Left ventricle myocardium inferior (tissue), 1 donor: ENCODE measurements around the gene ALDH1A1. TPM values are rescaled to one million over a fixed set of nuclear protein-coding genes. Genes with fewer than 3 reads are reported as not detected.

ENCODE experiments used
- DNase-seq: peaks from one replicate; pipeline ENCODE4 v3.0.0-alpha.2; 2020
- H3K27ac ChIP-seq: fragments of 200-600 bp; replicated peaks from 2 replicates; pipeline ENCODE4 v1.8.0; 2021
- H3K27me3 ChIP-seq: fragments of 200-600 bp; 2 replicates; pipeline ENCODE4 v1.8.0; 2021; ENCODE audit warnings: low read depth
- H3K36me3 ChIP-seq: fragments of 200-600 bp; 2 replicates; pipeline ENCODE4 v1.8.0; 2021
- H3K4me1 ChIP-seq: fragments of 200-600 bp; 2 replicates; pipeline ENCODE4 v1.8.0; 2021
- H3K4me3 ChIP-seq: fragments of 200-600 bp; 2 replicates; pipeline ENCODE4 v1.8.0; 2021; ENCODE audit warnings: mild to moderate bottlenecking, moderate library complexity
- H3K9me3 ChIP-seq: fragments of 200-600 bp; replicated peaks from 2 replicates; pipeline ENCODE4 v1.8.0; 2021
- CTCF ChIP-seq: fragments of 200-600 bp; IDR thresholded peaks from 2 replicates; pipeline ENCODE4 v1.8.0; 2021; ENCODE audit warnings: antibody characterized with exemption, mild to moderate bottlenecking, borderline replicate concordance
- intact Hi-C: fragments of 100-400 bp; cut with micrococcal nuclease; formaldehyde crosslinking; loops from one replicate; pipeline ENCODE4 v1.11.0; 2022
- total RNA-seq: library from RNA; stranded (reverse); fragmentation: NEBNext Ultra II Directional; extraction: Animal tissue kit (Norgen Biotek cat#: 25700); gene quantifications from one replicate; pipeline ENCODE4 v1.2.1, GENCODE V29; 2021
- donor health status: DM: no; HTN: yes; CAD: no; lungs with severe emphysema.

ALDH1A1 gene
- total RNA-seq, 1 donor from 2014 or later, result 20.7 TPM

GRCh38 chr9:72924154-72924790, 28.6 kb downstream of the ALDH1A1 start:
- Histone ChIP-seq H3K9me3 (no peaks in the 10 kb centered on the region), H3K4me3 (no peak overlapping the region), H3K27ac (no peak overlapping the region), H3K4me1 (no peaks in the 10 kb centered on the region), H3K36me3 (no peaks in the 10 kb centered on the region), H3K27me3 (no peaks in the 10 kb centered on the region)
- intact Hi-C loops, result no loop called here
- TF ChIP-seq CTCF, result no peak
- DNase-seq, result no peak

DNA sequence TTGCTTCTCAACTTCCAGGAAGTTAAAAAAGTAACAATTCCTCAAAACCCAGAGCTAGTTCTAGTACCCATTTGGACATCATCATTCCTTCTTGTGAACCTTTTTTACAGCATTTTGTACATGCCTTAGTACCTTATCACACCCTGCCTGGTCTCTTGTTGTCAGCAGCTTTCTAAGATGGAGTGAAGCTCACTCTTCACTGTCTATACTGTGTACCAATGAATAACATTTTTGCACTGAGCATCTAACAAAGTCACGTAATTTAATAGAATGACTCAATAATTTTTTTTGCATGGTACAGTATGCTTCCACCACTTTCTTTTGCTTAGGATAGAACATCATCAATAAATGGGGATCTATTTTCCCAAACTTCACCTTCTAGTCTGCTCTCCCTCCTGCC, 29.8 kb downstream of the ALDH1A1 start:
- intact Hi-C loops, result no loop called here
- Histone ChIP-seq H3K4me1 (no peaks in the 10 kb centered on the region), H3K9me3 (no peaks in the 10 kb centered on the region), H3K36me3 (no peaks in the 10 kb centered on the region), H3K4me3 (no peak overlapping the region), H3K27ac (no peak overlapping the region), H3K27me3 (no peaks in the 10 kb centered on the region)
- no peak for TF ChIP-seq CTCF
- DNase-seq, result no peak

- H3K4me1 ChIP-seq, result no peaks in the 10 kb centered on the region
- H3K9me3 ChIP-seq, result no peaks in the 10 kb centered on the region
- DNase-seq, result no peak
- intact Hi-C loops, result no loop called here
- H3K36me3 ChIP-seq, result no peaks in the 10 kb centered on the region
- H3K4me3 ChIP-seq, result no peak overlapping the region
- no peaks in the 10 kb centered on the region for H3K27me3 ChIP-seq
- TF ChIP-seq CTCF, result no peak
- H3K27ac ChIP-seq, result no peak overlapping the region
Measured at GRCh38 chr9:72921888-72922654, 30.8 kb downstream of the ALDH1A1 start.

DNA sequence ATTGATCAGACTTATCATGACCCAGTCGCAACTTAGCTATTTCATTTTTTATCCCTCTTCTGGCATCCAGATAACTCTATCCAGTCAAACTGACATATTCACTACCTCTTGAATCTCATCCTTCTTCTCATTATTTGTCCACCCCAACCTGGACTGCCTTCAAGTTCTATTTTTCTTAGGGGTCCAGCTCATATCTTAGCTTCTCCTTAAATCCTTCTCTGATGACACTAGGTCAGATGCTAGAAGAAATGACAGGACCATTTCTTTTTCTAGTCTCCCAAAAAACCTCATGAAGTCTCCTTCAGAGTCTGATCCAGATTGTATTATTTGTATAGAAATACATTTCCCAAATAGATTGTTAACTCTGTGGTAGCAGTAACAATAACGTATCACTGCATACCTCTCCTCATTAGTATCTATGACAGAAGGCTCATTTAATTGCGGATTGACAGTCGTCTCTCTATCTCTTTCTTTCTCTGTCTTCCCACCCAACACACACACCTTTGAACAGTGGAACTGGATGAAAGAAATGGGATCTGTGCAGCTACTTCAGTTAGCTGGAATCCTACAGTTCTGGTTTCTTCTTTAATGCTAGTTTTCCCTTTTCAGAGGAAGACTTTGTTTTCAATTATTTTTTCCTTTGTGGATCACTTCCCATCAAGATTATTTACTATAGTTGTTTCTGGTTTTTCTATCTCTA, 33.5 kb downstream of the ALDH1A1 start:
- intact Hi-C loops, result no loop called here
- no peak for TF ChIP-seq CTCF
- H3K36me3 ChIP-seq, result peaks cover 10% of the 10 kb centered on the region
- no peaks in the 10 kb centered on the region for H3K4me1 ChIP-seq
- no peaks in the 10 kb centered on the region for H3K9me3 ChIP-seq
- DNase-seq, result no peak
- no peaks in the 10 kb centered on the region for H3K27me3 ChIP-seq
- H3K27ac ChIP-seq, result no peak overlapping the region
- H3K4me3 ChIP-seq, result no peak overlapping the region

DNA sequence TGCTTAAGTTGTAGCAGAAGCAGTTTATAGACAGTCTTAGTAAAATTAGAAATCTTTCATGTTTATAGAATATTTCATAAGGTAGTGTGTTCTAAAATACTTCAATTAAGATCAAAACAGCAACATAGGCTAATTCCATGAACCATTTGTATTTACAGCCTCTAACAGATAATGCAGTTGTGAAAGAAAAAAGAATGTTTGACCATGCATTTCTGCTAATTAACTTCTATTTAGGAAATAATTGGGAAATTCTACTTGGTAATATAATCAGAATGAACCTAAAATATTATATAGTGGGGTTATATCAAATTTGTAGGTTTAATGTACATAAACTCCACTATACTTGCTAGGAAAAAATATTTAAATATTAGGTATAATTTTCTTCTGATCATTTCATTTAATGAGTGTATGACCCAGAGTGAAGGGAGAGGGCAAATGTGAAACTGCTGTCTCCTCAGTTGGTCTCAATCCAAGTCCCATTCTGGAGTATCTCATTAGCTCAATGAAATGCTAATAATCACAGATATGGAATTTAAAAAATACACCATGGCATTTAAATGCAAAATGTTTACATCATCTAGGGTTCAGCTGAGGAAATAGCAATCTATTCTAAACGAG, 34.9 kb downstream of the ALDH1A1 start:
- Histone ChIP-seq H3K9me3 (no peaks in the 10 kb centered on the region), H3K27me3 (no peaks in the 10 kb centered on the region), H3K4me1 (no peaks in the 10 kb centered on the region), H3K36me3 (peaks cover 10% of the 10 kb centered on the region), H3K27ac (no peak overlapping the region), H3K4me3 (no peak overlapping the region)
- TF ChIP-seq CTCF, result no peak
- DNase-seq, result no peak
- intact Hi-C loops, result no loop called here
